K562 (cell line): Measurements from ENCODE around the gene CDK5R2. TPM values are rescaled to one million over a fixed set of nuclear protein-coding genes. Genes with fewer than 3 reads are reported as not detected.
A peak's percentile ranks its signal among the peaks of the same experiment; 100 is the strongest.

Experiments
- AFF1 ChIP-seq, 2 experiments: fragments of 450-650 bp; IDR thresholded peaks; 2 replicates each; pipeline ENCODE4 v1.6.1; 2018; ENCODE audit warnings: mild to moderate bottlenecking in 2 of 2, low read depth in 1 of 2; ENCODE audit not compliant: partially characterized antibody in 2 of 2
- ATF7 ChIP-seq: fragments of 450-650 bp; IDR thresholded peaks from 2 replicates; pipeline ENCODE4 v1.7.1; 2014; ENCODE audit warnings: mild to moderate bottlenecking, moderate library complexity
- CBX2 ChIP-seq: fragments of 200-600 bp; sonication (generic); IDR thresholded peaks from one replicate; pipeline ENCODE4 v1.6.1; 2012; ENCODE audit warnings: mild to moderate bottlenecking, low read length, inconsistent platforms; ENCODE audit not compliant: insufficient read depth, poor library complexity, severe bottlenecking
- EHMT2 ChIP-seq: fragments of 450-650 bp; IDR thresholded peaks from 2 replicates; pipeline ENCODE4 v1.6.1; 2018; ENCODE audit warnings: antibody characterized with exemption
- GABPA ChIP-seq: fragments of 200-800 bp; sonication (Bioruptor generic); conservative IDR thresholded peaks from 2 replicates; pipeline ENCODE4 v1.6.1; 2016; ENCODE audit warnings: low read depth, missing genetic modification characterization, missing compliant biosample characterization
- GATA2 ChIP-seq: sonication (generic); formaldehyde crosslinking; IDR thresholded peaks from 2 replicates; pipeline ENCODE4 v1.4.0; 2020; ENCODE audit warnings: mild to moderate bottlenecking, missing genetic modification reagents
- HDAC1 ChIP-seq, 2 experiments: fragments of 450-650 bp; IDR thresholded peaks; 2 replicates each; pipeline ENCODE4 v1.6.1; 2016 to 2017; ENCODE audit warnings: inconsistent platforms in 1 of 2, mild to moderate bottlenecking in 1 of 2, moderate library complexity in 1 of 2
- HEY1 ChIP-seq: fragments of 250-450 bp; sonication (Bioruptor Pico); IDR thresholded peaks from 2 replicates; pipeline ENCODE4 v1.5.0; 2020; ENCODE audit warnings: mild to moderate bottlenecking, moderate library complexity, borderline replicate concordance
- HNRNPL ChIP-seq: fragments of 200-400 bp; formaldehyde crosslinking; IDR thresholded peaks from 2 replicates; pipeline ENCODE4 v1.6.1; 2017; ENCODE audit warnings: low read depth, mild to moderate bottlenecking, low read length
- HNRNPLL ChIP-seq: fragments of 200-400 bp; formaldehyde crosslinking; IDR thresholded peaks from 2 replicates; pipeline ENCODE4 v1.6.1; 2017; ENCODE audit warnings: low read length, low read depth, mild to moderate bottlenecking; ENCODE audit not compliant: poor library complexity, severe bottlenecking
- MAZ ChIP-seq, 2 experiments: fragments of 450-650 bp in 1 of 2; sonication (generic) in 1 of 2; formaldehyde crosslinking; IDR thresholded peaks in 1 of 2; conservative IDR thresholded peaks in 1 of 2; 2 replicates each; pipeline versions ENCODE4 v1.4.0 to v1.5.0; 2020; ENCODE audit warnings: mild to moderate bottlenecking in 1 of 2, missing genetic modification reagents in 1 of 2
- NR2C2 ChIP-seq, 2 experiments: fragments of 200-800 bp in 1 of 2; sonication (Bioruptor generic) in 1 of 2; sonication (generic) in 1 of 2; formaldehyde crosslinking in 1 of 2; IDR thresholded peaks; 2 replicates each; pipeline versions ENCODE4 v1.6.1 to v1.8.0; 2016 to 2022; ENCODE audit warnings: mild to moderate bottlenecking in 1 of 2, missing compliant biosample characterization in 1 of 2, missing genetic modification characterization in 1 of 2, missing genetic modification reagents in 1 of 2
- PBX2 ChIP-seq, 2 experiments: IDR thresholded peaks in 1 of 2; conservative IDR thresholded peaks in 1 of 2; 2 replicates each; pipeline ENCODE4 v1.6.1; 2016; ENCODE audit warnings: low read depth in 2 of 2, mild to moderate bottlenecking in 1 of 2, missing compliant biosample characterization in 1 of 2, missing genetic modification characterization in 1 of 2, moderate library complexity in 1 of 2
- PHF21A ChIP-seq: fragments of 450-650 bp; IDR thresholded peaks from 2 replicates; pipeline ENCODE4 v1.6.1; 2017; ENCODE audit warnings: low read depth, borderline replicate concordance
- PYGO2 ChIP-seq: fragments of 450-650 bp; IDR thresholded peaks from 2 replicates; pipeline ENCODE4 v1.6.1; 2016; ENCODE audit warnings: mild to moderate bottlenecking, missing genetic modification characterization, moderate library complexity, missing compliant biosample characterization
- RFX7 ChIP-seq: fragments of 250-450 bp; sonication (Bioruptor Pico); IDR thresholded peaks from 2 replicates; pipeline ENCODE4 v1.5.1; 2021; ENCODE audit warnings: mild to moderate bottlenecking
- ZBTB7A ChIP-seq: IDR thresholded peaks from 2 replicates; pipeline ENCODE4 v1.6.1; 2011; ENCODE audit warnings: low read depth, mild to moderate bottlenecking, low read length, moderate library complexity, borderline replicate concordance; ENCODE audit not compliant: control insufficient read depth
- ZNF224 ChIP-seq: sonication (generic); formaldehyde crosslinking; IDR thresholded peaks from 2 replicates; pipeline ENCODE4 v1.8.0; 2022; ENCODE audit warnings: mild to moderate bottlenecking, missing genetic modification reagents
- ZNF239 ChIP-seq: fragments of 250-450 bp; sonication (Bioruptor Pico); IDR thresholded peaks from 2 replicates; pipeline ENCODE4 v1.4.0; 2020; ENCODE audit warnings: mild to moderate bottlenecking
- ZNF584 ChIP-seq: fragments of 200-800 bp; sonication (Bioruptor generic); IDR thresholded peaks from 2 replicates; pipeline ENCODE4 v1.6.1; 2016; ENCODE audit warnings: low read depth, mild to moderate bottlenecking, missing genetic modification characterization, missing compliant biosample characterization
- polyA plus RNA-seq, 8 experiments: library from polyadenylated mRNA; depleted of rRNA in 4 of 8; stranded (reverse) in 5 of 8; unstranded in 3 of 8; fragments of >200 nt; fragmentation: Nextera tagmentation in 2 of 8; fragmentation: Illumina TruSeq in 1 of 8; extraction: Ambion mirVana in 2 of 8; extraction: Trizol in 1 of 8; gene quantifications; 2 replicates each; pipeline versions ENCODE4 v1.2.1 to v1.2.3, GENCODE V29; 2011 to 2014; ENCODE audit warnings: inconsistent platforms in 1 of 8, missing spikeins in 1 of 8
- total RNA-seq, 7 experiments: library from RNA; depleted of rRNA in 6 of 7; stranded (reverse); fragments of >200 nt in 6 of 7; fragmentation: Illumina TruSeq in 2 of 7; extraction: Trizol in 2 of 7; gene quantifications; 2 replicates each; pipeline versions ENCODE4 v1.2.1 to v1.2.3, GENCODE V29; 2011 to 2021; ENCODE audit warnings: low replicate concordance in 1 of 7

The CDK5R2 gene
- total and polyA plus RNA-seq, 9 of the 15 experiments (the other 6 are each of a cell fraction or from before 2014, with no cell fraction given), result 0.09 TPM; not detected in 8

GRCh38 chr2:218962859-218963492, 3.5 kb downstream of the CDK5R2 start (continued):
- TF ChIP-seq PBX2 (CRISPR knock-in tag; IDR thresholded peaks at IDR 0.05; ENCODE audit: low read depth) (no peak), PBX2 (tag; conservative IDR thresholded peaks at IDR 0.05; ENCODE audit: low read depth) (peak; percentile 48), PHF21A (peak; percentile 32; the same call in 1 of the 2 replicates), GABPA (tag) (peak; percentile 84), ATF7 (peak; percentile 72), HNRNPLL (no peak), HEY1 (CRISPR knock-in tag) (no peak), PYGO2 (no peak), EHMT2 (peak; percentile 98), ZNF239 (CRISPR knock-in tag) (no peak), GATA2 (no peak), RFX7 (CRISPR knock-in tag) (no peak), NR2C2 (CRISPR knock-in tag; IDR thresholded peaks at IDR 0.05) (no peak), NR2C2 (tag; IDR thresholded peaks at IDR 0.05) (no peak; the same call in 1 of the 2 replicates), ZNF224 (CRISPR knock-in tag) (0 out of 2 replicates have a peak, but pooled peaks have one; percentile 38), ZBTB7A (peak; percentile 62; the same call in 1 of the 2 replicates), CBX2 (no peak), HNRNPL (no peak), AFF1 (IDR thresholded peaks at IDR 0.05; ENCODE audit: low read depth in 1 of 2, partially characterized antibody in 2 of 2) (peak in 1 of 2 experiments; percentile 90), HDAC1 (IDR thresholded peaks at IDR 0.05) (0 out of 4 replicates have a peak, but pooled peaks of 1 of the 2 experiments have one; percentile 39), MAZ (CRISPR knock-in tag; conservative IDR thresholded peaks at IDR 0.05 in 1 of 2, IDR thresholded peaks at IDR 0.05 in 1 of 2) (peak in 1 of 2 experiments; percentile 78; a peak in 2 of 4 replicates), ZNF584 (CRISPR knock-in tag) (0 out of 2 replicates have a peak, but pooled peaks have one; percentile 22)
